GM23338 (cell line): Measurements from ENCODE around the gene GCH1.

Experiments used
- CREB1 ChIP-seq: fragments of 250-450 bp; sonication (Bioruptor Pico); IDR thresholded peaks from 2 replicates; pipeline ENCODE4 v1.5.0; 2020; ENCODE audit warnings: low read depth, mild to moderate bottlenecking, moderate library complexity
- EZH2 ChIP-seq: fragments of 200-600 bp; sonication (generic); IDR thresholded peaks from one replicate; pipeline ENCODE4 v1.8.0; 2017; ENCODE audit warnings: antibody characterized with exemption, mild to moderate bottlenecking, low read depth; ENCODE audit not compliant: unreplicated experiment
- EZH2phosphoT487 ChIP-seq: fragments of 200-600 bp; sonication (generic); IDR thresholded peaks from one replicate; pipeline ENCODE4 v1.8.1; 2018; ENCODE audit warnings: antibody characterized with exemption; ENCODE audit not compliant: unreplicated experiment
- JUNB ChIP-seq: IDR thresholded peaks from one replicate; pipeline ENCODE4 v1.6.1; 2016; ENCODE audit warnings: antibody characterized with exemption; ENCODE audit not compliant: unreplicated experiment
- NANOG ChIP-seq: IDR thresholded peaks from 2 replicates; pipeline ENCODE4 v1.6.1; 2016; ENCODE audit warnings: antibody characterized with exemption, borderline replicate concordance
- POLR2AphosphoS5 ChIP-seq: IDR thresholded peaks from 2 replicates; pipeline ENCODE4 v1.6.1; 2016; ENCODE audit warnings: antibody characterized with exemption, low read depth
- STAT1 ChIP-seq: IDR thresholded peaks from one replicate; pipeline ENCODE4 v1.6.1; 2016; ENCODE audit warnings: antibody characterized with exemption; ENCODE audit not compliant: unreplicated experiment
- ZNF114 ChIP-seq: fragments of 250-450 bp; sonication (Bioruptor Pico); IDR thresholded peaks from 2 replicates; pipeline ENCODE4 v1.5.0; 2020; ENCODE audit warnings: mild to moderate bottlenecking, moderate library complexity
- ZNF331 ChIP-seq: fragments of 250-450 bp; sonication (Bioruptor Pico); IDR thresholded peaks from 2 replicates; pipeline ENCODE4 v1.5.0; 2020; ENCODE audit warnings: low read depth, mild to moderate bottlenecking, moderate library complexity
- TF ChIP-seq, protein P1 (sequence below), 2 experiments: fragments of 200-600 bp in 1 of 2; sonication (generic) in 1 of 2; conservative IDR thresholded peaks; 2 replicates each; pipeline versions ENCODE4 v1.5.1 to v1.6.1; 2016 to 2017; ENCODE audit warnings: antibody characterized with exemption in 2 of 2, low read depth in 2 of 2, mild to moderate bottlenecking in 2 of 2, moderate library complexity in 1 of 2
- TF ChIP-seq, protein P2 (sequence below): IDR thresholded peaks from one replicate; pipeline ENCODE4 v1.6.1; 2018; ENCODE audit warnings: antibody characterized with exemption; ENCODE audit not compliant: unreplicated experiment
- TF ChIP-seq, protein P3 (sequence below): IDR thresholded peaks from 2 replicates; pipeline ENCODE4 v1.6.1; 2016; ENCODE audit warnings: antibody characterized with exemption

DNA sequence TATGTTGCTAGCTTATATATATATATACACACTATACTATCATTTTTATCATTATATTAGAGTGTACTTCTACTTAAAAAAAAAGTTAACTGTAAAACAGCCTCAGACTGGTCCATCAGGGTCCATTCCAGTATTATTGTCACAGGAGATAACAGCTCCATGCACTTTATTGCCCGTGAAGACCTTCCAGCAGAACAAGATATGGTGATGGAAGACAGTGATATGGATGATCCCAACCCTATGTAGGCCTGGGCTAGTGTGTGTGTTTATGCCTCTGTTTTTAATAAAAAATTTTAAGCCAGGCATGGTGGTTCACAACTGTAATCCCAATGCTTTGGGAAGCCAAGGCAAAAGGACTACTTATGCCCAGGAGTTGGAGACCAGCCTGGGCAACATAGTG lies 86.2 kb downstream of the GCH1 start:
- no peak for TF ChIP-seq POLR2AphosphoS5
- TF ChIP-seq EZH2 = no peak
- TF ChIP-seq, protein P1, sequence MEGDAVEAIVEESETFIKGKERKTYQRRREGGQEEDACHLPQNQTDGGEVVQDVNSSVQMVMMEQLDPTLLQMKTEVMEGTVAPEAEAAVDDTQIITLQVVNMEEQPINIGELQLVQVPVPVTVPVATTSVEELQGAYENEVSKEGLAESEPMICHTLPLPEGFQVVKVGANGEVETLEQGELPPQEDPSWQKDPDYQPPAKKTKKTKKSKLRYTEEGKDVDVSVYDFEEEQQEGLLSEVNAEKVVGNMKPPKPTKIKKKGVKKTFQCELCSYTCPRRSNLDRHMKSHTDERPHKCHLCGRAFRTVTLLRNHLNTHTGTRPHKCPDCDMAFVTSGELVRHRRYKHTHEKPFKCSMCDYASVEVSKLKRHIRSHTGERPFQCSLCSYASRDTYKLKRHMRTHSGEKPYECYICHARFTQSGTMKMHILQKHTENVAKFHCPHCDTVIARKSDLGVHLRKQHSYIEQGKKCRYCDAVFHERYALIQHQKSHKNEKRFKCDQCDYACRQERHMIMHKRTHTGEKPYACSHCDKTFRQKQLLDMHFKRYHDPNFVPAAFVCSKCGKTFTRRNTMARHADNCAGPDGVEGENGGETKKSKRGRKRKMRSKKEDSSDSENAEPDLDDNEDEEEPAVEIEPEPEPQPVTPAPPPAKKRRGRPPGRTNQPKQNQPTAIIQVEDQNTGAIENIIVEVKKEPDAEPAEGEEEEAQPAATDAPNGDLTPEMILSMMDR (conservative IDR thresholded peaks at IDR 0.05; ENCODE audit: low read depth in 2 of 2) = no peak
- no peak for TF ChIP-seq ZNF331 (CRISPR knock-in tag)
- no peak for TF ChIP-seq EZH2phosphoT487
- TF ChIP-seq, protein P2, sequence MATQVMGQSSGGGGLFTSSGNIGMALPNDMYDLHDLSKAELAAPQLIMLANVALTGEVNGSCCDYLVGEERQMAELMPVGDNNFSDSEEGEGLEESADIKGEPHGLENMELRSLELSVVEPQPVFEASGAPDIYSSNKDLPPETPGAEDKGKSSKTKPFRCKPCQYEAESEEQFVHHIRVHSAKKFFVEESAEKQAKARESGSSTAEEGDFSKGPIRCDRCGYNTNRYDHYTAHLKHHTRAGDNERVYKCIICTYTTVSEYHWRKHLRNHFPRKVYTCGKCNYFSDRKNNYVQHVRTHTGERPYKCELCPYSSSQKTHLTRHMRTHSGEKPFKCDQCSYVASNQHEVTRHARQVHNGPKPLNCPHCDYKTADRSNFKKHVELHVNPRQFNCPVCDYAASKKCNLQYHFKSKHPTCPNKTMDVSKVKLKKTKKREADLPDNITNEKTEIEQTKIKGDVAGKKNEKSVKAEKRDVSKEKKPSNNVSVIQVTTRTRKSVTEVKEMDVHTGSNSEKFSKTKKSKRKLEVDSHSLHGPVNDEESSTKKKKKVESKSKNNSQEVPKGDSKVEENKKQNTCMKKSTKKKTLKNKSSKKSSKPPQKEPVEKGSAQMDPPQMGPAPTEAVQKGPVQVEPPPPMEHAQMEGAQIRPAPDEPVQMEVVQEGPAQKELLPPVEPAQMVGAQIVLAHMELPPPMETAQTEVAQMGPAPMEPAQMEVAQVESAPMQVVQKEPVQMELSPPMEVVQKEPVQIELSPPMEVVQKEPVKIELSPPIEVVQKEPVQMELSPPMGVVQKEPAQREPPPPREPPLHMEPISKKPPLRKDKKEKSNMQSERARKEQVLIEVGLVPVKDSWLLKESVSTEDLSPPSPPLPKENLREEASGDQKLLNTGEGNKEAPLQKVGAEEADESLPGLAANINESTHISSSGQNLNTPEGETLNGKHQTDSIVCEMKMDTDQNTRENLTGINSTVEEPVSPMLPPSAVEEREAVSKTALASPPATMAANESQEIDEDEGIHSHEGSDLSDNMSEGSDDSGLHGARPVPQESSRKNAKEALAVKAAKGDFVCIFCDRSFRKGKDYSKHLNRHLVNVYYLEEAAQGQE = no peak
- no peak for TF ChIP-seq CREB1 (CRISPR knock-in tag)
- no peak for TF ChIP-seq ZNF114 (CRISPR knock-in tag)
- TF ChIP-seq STAT1 = no peak
- no peak for TF ChIP-seq JUNB
- no peak for TF ChIP-seq NANOG
- TF ChIP-seq, protein P3, sequence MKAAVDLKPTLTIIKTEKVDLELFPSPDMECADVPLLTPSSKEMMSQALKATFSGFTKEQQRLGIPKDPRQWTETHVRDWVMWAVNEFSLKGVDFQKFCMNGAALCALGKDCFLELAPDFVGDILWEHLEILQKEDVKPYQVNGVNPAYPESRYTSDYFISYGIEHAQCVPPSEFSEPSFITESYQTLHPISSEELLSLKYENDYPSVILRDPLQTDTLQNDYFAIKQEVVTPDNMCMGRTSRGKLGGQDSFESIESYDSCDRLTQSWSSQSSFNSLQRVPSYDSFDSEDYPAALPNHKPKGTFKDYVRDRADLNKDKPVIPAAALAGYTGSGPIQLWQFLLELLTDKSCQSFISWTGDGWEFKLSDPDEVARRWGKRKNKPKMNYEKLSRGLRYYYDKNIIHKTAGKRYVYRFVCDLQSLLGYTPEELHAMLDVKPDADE = no peak
